ENCODE measurements around the gene GTPBP4. TPM values are rescaled to one million over a fixed set of nuclear protein-coding genes. Genes with fewer than 3 reads are reported as not detected.
A peak's percentile ranks its signal among the peaks of the same experiment; 100 is the strongest.

Gene GTPBP4
- total RNA-seq, 1 donor from 2014 or later = 59.2 TPM

- no peak for DNase-seq (ENCODE audit: low read depth)
- TF ChIP-seq, protein P1, sequence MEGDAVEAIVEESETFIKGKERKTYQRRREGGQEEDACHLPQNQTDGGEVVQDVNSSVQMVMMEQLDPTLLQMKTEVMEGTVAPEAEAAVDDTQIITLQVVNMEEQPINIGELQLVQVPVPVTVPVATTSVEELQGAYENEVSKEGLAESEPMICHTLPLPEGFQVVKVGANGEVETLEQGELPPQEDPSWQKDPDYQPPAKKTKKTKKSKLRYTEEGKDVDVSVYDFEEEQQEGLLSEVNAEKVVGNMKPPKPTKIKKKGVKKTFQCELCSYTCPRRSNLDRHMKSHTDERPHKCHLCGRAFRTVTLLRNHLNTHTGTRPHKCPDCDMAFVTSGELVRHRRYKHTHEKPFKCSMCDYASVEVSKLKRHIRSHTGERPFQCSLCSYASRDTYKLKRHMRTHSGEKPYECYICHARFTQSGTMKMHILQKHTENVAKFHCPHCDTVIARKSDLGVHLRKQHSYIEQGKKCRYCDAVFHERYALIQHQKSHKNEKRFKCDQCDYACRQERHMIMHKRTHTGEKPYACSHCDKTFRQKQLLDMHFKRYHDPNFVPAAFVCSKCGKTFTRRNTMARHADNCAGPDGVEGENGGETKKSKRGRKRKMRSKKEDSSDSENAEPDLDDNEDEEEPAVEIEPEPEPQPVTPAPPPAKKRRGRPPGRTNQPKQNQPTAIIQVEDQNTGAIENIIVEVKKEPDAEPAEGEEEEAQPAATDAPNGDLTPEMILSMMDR (IDR thresholded peaks at IDR 0.05; ENCODE audit: insufficient read depth, low read length, poor library complexity, severe bottlenecking) = no peak
- H3K36me3 ChIP-seq (ENCODE audit: control insufficient read depth, insufficient read depth, low read length) = no peaks in the 10 kb centered on the region
- H3K27me3 ChIP-seq (ENCODE audit: control insufficient read depth, insufficient read depth, low read length) = no peaks in the 10 kb centered on the region
- H3K4me3 ChIP-seq (ENCODE audit: low read depth, low read length) = no peak overlapping the region
Measured at GRCh38 chr10:983401-983800, 4.8 kb upstream of the GTPBP4 start.

DNA sequence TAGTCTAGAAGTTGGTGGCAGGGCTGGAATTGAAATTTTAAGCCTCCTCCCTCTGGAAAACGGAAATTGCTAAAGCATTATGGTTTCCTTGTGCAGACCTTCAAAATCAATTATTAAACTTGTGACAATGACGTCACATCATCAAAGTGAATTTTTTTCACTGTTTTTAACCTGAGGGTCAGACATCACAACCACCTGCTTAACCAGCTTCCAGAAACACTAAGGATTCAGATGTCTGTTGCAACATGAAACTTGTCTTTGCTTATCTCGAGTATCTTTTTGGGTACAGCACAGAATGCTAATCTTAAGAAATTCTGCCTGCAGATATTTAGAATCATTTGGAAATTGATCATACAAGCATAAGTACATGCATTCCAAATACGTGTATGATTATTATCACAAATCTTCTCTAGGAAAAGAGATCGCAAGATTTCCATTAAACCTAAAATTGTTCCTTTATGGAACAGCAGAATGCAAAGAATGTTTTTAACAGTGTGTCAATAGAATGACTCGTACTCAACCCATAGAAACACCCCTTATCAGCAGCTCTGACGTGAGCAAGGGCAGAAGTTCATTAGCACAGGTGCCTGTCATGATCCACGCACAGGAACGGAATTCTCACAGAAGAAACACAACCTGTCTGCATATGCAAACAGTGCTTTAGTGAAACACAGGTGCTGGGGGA lies 4.1 kb upstream of the GTPBP4 start:
- H3K36me3 ChIP-seq (ENCODE audit: control insufficient read depth, insufficient read depth, low read length) = no peaks in the 10 kb centered on the region
- H3K27me3 ChIP-seq (ENCODE audit: control insufficient read depth, insufficient read depth, low read length) = no peaks in the 10 kb centered on the region
- H3K4me3 ChIP-seq (ENCODE audit: low read depth, low read length) = no peak overlapping the region
- TF ChIP-seq, protein P1 (IDR thresholded peaks at IDR 0.05; ENCODE audit: insufficient read depth, low read length, poor library complexity, severe bottlenecking) = no peak
- DNase-seq (ENCODE audit: low read depth) = no peak

GRCh38 chr10:985361-985760 lies 2.9 kb upstream of the GTPBP4 start:
- Histone ChIP-seq H3K4me3 (ENCODE audit: low read depth, low read length) (no peak overlapping the region), H3K36me3 (ENCODE audit: control insufficient read depth, insufficient read depth, low read length) (no peaks in the 10 kb centered on the region), H3K27me3 (ENCODE audit: control insufficient read depth, insufficient read depth, low read length) (no peaks in the 10 kb centered on the region)
- TF ChIP-seq, protein P1 (IDR thresholded peaks at IDR 0.05; ENCODE audit: insufficient read depth, low read length, poor library complexity, severe bottlenecking) = no peak
- no peak for DNase-seq (ENCODE audit: low read depth)

DNA sequence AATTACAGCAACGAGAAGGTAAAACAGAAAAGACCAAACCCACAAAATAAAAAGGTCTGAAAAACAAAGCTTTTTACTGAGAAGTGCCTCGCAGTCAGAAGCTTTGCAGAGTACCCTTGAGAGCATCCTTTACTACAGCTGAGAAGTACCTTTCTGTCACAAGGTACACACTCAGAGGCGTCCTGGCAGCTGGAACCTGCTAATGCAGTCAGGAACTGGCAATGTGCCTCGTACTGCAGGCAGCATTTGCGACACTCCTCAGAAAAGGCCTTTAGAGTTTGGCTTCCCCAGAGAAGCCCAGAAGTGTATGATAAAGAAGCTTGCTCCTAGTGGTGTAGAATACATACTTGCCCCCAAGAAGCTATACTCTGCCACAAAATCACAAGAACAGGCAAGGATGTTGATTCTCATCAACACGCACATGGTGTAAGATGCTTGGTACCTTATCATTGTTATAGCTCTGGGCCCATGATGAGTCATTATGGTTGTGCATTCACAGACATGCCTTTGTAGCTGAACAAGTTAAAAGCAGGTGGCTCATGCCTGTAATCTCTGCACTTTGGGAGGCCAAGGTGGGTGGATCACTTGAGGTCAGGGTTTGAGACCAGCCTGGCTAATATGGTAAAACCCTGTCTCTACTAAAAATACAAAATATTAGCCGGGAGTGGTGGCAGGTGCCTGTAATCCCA lies 2.0 kb upstream of the GTPBP4 start:
- Histone ChIP-seq H3K27me3 (ENCODE audit: control insufficient read depth, insufficient read depth, low read length) (no peaks in the 10 kb centered on the region), H3K36me3 (ENCODE audit: control insufficient read depth, insufficient read depth, low read length) (no peaks in the 10 kb centered on the region), H3K4me3 (ENCODE audit: low read depth, low read length) (no peak overlapping the region)
- peak; percentile 68 for DNase-seq (ENCODE audit: low read depth)
- TF ChIP-seq, protein P1 (IDR thresholded peaks at IDR 0.05; ENCODE audit: insufficient read depth, low read length, poor library complexity, severe bottlenecking) = no peak

DNA sequence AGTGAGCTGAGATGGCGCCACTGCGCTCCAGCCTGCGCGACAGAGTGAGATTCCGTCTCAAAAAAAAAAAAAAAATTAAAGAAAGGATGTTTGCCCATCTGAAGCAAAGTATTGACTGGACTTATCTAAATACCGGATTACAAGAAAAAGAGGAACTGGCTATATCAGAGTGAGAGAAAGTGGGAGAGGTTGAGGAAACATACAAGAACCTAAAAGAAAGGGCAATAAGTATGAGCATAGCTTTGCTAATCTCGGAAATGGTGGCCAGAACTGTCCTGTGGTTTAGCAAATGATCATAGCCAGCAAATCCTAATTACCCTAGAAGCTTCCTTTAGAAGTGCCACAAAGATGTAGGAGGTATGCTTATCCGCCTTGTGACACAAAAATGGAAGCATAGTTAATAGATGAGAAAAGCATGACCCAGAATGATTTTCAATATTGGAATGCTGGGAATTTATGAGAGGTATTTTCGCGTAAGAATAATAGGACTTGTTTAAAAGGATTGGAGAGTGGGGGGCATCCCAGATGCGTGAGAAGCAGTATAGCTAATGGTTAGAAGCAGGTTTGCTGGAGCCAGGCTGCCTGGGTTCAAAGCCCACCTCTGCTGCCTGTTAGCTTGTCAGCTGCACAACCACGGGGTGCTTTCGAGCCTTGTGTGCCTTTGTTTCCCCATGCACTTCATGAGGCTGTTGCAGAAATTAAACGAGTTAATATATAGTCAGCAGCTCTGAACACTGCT lies 1.2 kb upstream of the GTPBP4 start:
- TF ChIP-seq, protein P1 (IDR thresholded peaks at IDR 0.05; ENCODE audit: insufficient read depth, low read length, poor library complexity, severe bottlenecking) = no peak
- Histone ChIP-seq H3K27me3 (ENCODE audit: control insufficient read depth, insufficient read depth, low read length) (no peaks in the 10 kb centered on the region), H3K4me3 (ENCODE audit: low read depth, low read length) (peak overlapping the region; percentile 78), H3K36me3 (ENCODE audit: control insufficient read depth, insufficient read depth, low read length) (no peaks in the 10 kb centered on the region)
- DNase-seq (ENCODE audit: low read depth) = no peak
